Stimulated activated CD4-positive, alpha-beta T cell treated with anti-CD3 and anti-CD28 coated beads, Interleukin-2, amount 100 ng/mL, for 48 hours (primary cell): ENCODE data around the gene TSHZ2.
"Not testable (repeated sequence)": the region's sequence is repeated elsewhere in the genome, so short reads cannot be mapped to it uniquely, and the experiment has no call there.

ENCODE experiments used
- DNase-seq, 2 donors: peaks; one replicate each; pipeline ENCODE4 v3.0.0-alpha.2; 2020

TSHZ2 gene

GRCh38 chr20:53434662-53435061 lies 462.5 kb downstream of the TSHZ2 start:
- no peak for DNase-seq

- not testable (repeated sequence) for DNase-seq
These were observed 464.8 kb downstream of the TSHZ2 start for GRCh38 chr20:53436927-53437326.

- DNase-seq = no peak
These were observed 466.2 kb downstream of the TSHZ2 start for GRCh38 chr20:53438368-53438767.

- no peak for DNase-seq
These were observed 466.9 kb downstream of the TSHZ2 start for GRCh38 chr20:53439046-53439445.

- DNase-seq = no peak
These were observed 467.5 kb downstream of the TSHZ2 start for GRCh38 chr20:53439616-53440015.

- DNase-seq = no peak
These were observed 472.4 kb downstream of the TSHZ2 start for GRCh38 chr20:53444401-53445149.

- no peak for DNase-seq
These were observed 473.2 kb downstream of the TSHZ2 start for GRCh38 chr20:53445321-53445731.

- DNase-seq = no peak
These were observed 473.8 kb downstream of the TSHZ2 start for GRCh38 chr20:53445932-53446331.

- DNase-seq = no peak
These were observed 475.2 kb downstream of the TSHZ2 start for GRCh38 chr20:53447316-53447715.

GRCh38 chr20:53448426-53448825 lies 476.3 kb downstream of the TSHZ2 start:
- DNase-seq = no peak

- no peak for DNase-seq
These were observed 476.7 kb downstream of the TSHZ2 start for GRCh38 chr20:53448875-53449274.

- DNase-seq = no peak
These were observed 480.9 kb downstream of the TSHZ2 start for GRCh38 chr20:53453076-53453475.

- no peak for DNase-seq
These were observed 482.6 kb downstream of the TSHZ2 start for GRCh38 chr20:53454675-53455276.

GRCh38 chr20:53463101-53463972 lies 491.2 kb downstream of the TSHZ2 start:
- no peak for DNase-seq

- DNase-seq = no peak
These were observed 494.1 kb downstream of the TSHZ2 start for GRCh38 chr20:53466279-53466678.

- DNase-seq = no peak
These were observed 496.4 kb downstream of the TSHZ2 start for GRCh38 chr20:53468587-53468986.

- not testable (repeated sequence) for DNase-seq
These were observed 500.7 kb downstream of the TSHZ2 start for GRCh38 chr20:53472859-53473258.

GRCh38 chr20:53480913-53481312 lies 508.8 kb downstream of the TSHZ2 start:
- DNase-seq = no peak

GRCh38 chr20:53487461-53488200 lies 515.5 kb downstream of the TSHZ2 start:
- no peak for DNase-seq

- no peak for DNase-seq
These were observed 516.7 kb downstream of the TSHZ2 start for GRCh38 chr20:53488775-53489272.

- DNase-seq = no peak
These were observed 517.4 kb downstream of the TSHZ2 start for GRCh38 chr20:53489528-53489927.

GRCh38 chr20:53490620-53491019 lies 518.5 kb downstream of the TSHZ2 start:
- DNase-seq = no peak

GRCh38 chr20:53491462-53491861 lies 519.3 kb downstream of the TSHZ2 start:
- DNase-seq = no peak
